ENCODE data around the gene MMRN1. TPM values are rescaled to one million over a fixed set of nuclear protein-coding genes. Genes with fewer than 3 reads are reported as not detected.

Gene MMRN1
- total RNA-seq, 1 donor from 2014 or later: 11.7 TPM

- DNase-seq (ENCODE audit: low read depth, low spot score): no peak
- H3K36me3 Mint-ChIP-seq (ENCODE audit: low read depth): peaks cover 19% of the 10 kb centered on the region
- H3K4me1 Mint-ChIP-seq: no peaks in the 10 kb centered on the region
- no peak overlapping the region for H3K4me3 Mint-ChIP-seq
- TF ChIP-seq CTCF (conservative IDR thresholded peaks at IDR 0.05): no peak
- H3K27me3 Mint-ChIP-seq (ENCODE audit: low read depth): no peaks in the 10 kb centered on the region
- peaks cover 10% of the 10 kb centered on the region for H3K9me3 Mint-ChIP-seq
- no peak overlapping the region for H3K27ac Mint-ChIP-seq (ENCODE audit: unreplicated experiment)
These were observed 34.9 kb downstream of the MMRN1 start for GRCh38 chr4:89929425-89930159.

GRCh38 chr4:89939546-89939945 is 44.9 kb downstream of the MMRN1 start:
- Mint-ChIP-seq H3K36me3 (ENCODE audit: low read depth) (no peaks in the 10 kb centered on the region), H3K4me3 (no peak overlapping the region), H3K9me3 (peaks cover 11% of the 10 kb centered on the region), H3K4me1 (no peaks in the 10 kb centered on the region), H3K27me3 (ENCODE audit: low read depth) (no peaks in the 10 kb centered on the region), H3K27ac (ENCODE audit: unreplicated experiment) (no peak overlapping the region)
- TF ChIP-seq CTCF (conservative IDR thresholded peaks at IDR 0.05): no peak
- no peak for DNase-seq (ENCODE audit: low read depth, low spot score)

GRCh38 chr4:89939994-89940393 is 45.3 kb downstream of the MMRN1 start:
- no peaks in the 10 kb centered on the region for H3K36me3 Mint-ChIP-seq (ENCODE audit: low read depth)
- no peak overlapping the region for H3K27ac Mint-ChIP-seq (ENCODE audit: unreplicated experiment)
- peaks cover 11% of the 10 kb centered on the region for H3K9me3 Mint-ChIP-seq
- no peaks in the 10 kb centered on the region for H3K27me3 Mint-ChIP-seq (ENCODE audit: low read depth)
- H3K4me1 Mint-ChIP-seq: no peaks in the 10 kb centered on the region
- DNase-seq (ENCODE audit: low read depth, low spot score): no peak
- no peak overlapping the region for H3K4me3 Mint-ChIP-seq
- TF ChIP-seq CTCF (conservative IDR thresholded peaks at IDR 0.05): no peak

- no peak for TF ChIP-seq CTCF (conservative IDR thresholded peaks at IDR 0.05)
- H3K27me3 Mint-ChIP-seq (ENCODE audit: low read depth): no peaks in the 10 kb centered on the region
- no peak overlapping the region for H3K4me3 Mint-ChIP-seq
- H3K4me1 Mint-ChIP-seq: no peaks in the 10 kb centered on the region
- H3K9me3 Mint-ChIP-seq: no peaks in the 10 kb centered on the region
- no peak for DNase-seq (ENCODE audit: low read depth, low spot score)
- H3K36me3 Mint-ChIP-seq (ENCODE audit: low read depth): no peaks in the 10 kb centered on the region
- H3K27ac Mint-ChIP-seq (ENCODE audit: unreplicated experiment): no peak overlapping the region
These were observed 48.2 kb downstream of the MMRN1 start for GRCh38 chr4:89942811-89943210.

- TF ChIP-seq CTCF (conservative IDR thresholded peaks at IDR 0.05): peak; percentile 53
- DNase-seq (ENCODE audit: low read depth, low spot score): no peak
- no peaks in the 10 kb centered on the region for H3K36me3 Mint-ChIP-seq (ENCODE audit: low read depth)
- no peak overlapping the region for H3K27ac Mint-ChIP-seq (ENCODE audit: unreplicated experiment)
- H3K27me3 Mint-ChIP-seq (ENCODE audit: low read depth): no peaks in the 10 kb centered on the region
- H3K4me1 Mint-ChIP-seq: no peaks in the 10 kb centered on the region
- H3K9me3 Mint-ChIP-seq: no peaks in the 10 kb centered on the region
- no peak overlapping the region for H3K4me3 Mint-ChIP-seq
These were observed 55.2 kb downstream of the MMRN1 start for GRCh38 chr4:89949782-89950387.

Measured in neural crest cell (in vitro differentiated cells).